ENCODE results near the gene LENG1.
A peak's percentile ranks its signal among the peaks of the same experiment; 100 is the strongest.

LENG1 gene

GRCh38 chr19:54165222-54165621, 5.7 kb upstream of the LENG1 start:
- no peak for DNase-seq

GRCh38 chr19:54164369-54165068, 5.0 kb upstream of the LENG1 start:
- peak in 3 of 56 donors; percentile 11 to 24 (median 23) for DNase-seq

GRCh38 chr19:54162884-54163283, 3.4 kb upstream of the LENG1 start:
- no peak for DNase-seq

GRCh38 chr19:54162241-54162805, 2.8 kb upstream of the LENG1 start:
- peak in 37 of 56 donors; percentile 8 to 65 (median 40) for DNase-seq

- DNase-seq, result no peak
Observed at GRCh38 chr19:54160854-54161253, 1.3 kb upstream of the LENG1 start.

- peak in 2 of 56 donors; percentile 27 to 41 for DNase-seq
Observed at GRCh38 chr19:54160182-54160811, 776 bp upstream of the LENG1 start.

GRCh38 chr19:54158812-54159351, 639 bp downstream of the LENG1 start:
- peak in 2 of 56 donors; percentile 10 to 46 for DNase-seq

GRCh38 chr19:54156953-54157352, 2.6 kb downstream of the LENG1 start:
- no peak for DNase-seq

- DNase-seq, result no peak
Observed at GRCh38 chr19:54156490-54156889, 3.0 kb downstream of the LENG1 start.

GRCh38 chr19:54155694-54156093, 3.8 kb downstream of the LENG1 start:
- DNase-seq, result peak in 1 of 56 donors; percentile 18

- DNase-seq, result no peak
Observed at GRCh38 chr19:54154603-54155345, 4.7 kb downstream of the LENG1 start.

GRCh38 chr19:54153731-54154326, 5.7 kb downstream of the LENG1 start:
- DNase-seq, result no peak

GRCh38 chr19:54152878-54153524, 6.5 kb downstream of the LENG1 start:
- DNase-seq, result no peak

GRCh38 chr19:54152267-54152666, 7.3 kb downstream of the LENG1 start:
- DNase-seq, result no peak

GRCh38 chr19:54151362-54152035, 8.0 kb downstream of the LENG1 start:
- DNase-seq, result no peak

- DNase-seq, result no peak
Observed at GRCh38 chr19:54149021-54149812, 10.3 kb downstream of the LENG1 start.

GRCh38 chr19:54148158-54148557, 11.4 kb downstream of the LENG1 start:
- peak in 1 of 56 donors; percentile 57 for DNase-seq

- peak in 1 of 56 donors; percentile 57 for DNase-seq
Observed at GRCh38 chr19:54147676-54148075, 11.8 kb downstream of the LENG1 start.

GRCh38 chr19:54145541-54146158, 13.9 kb downstream of the LENG1 start:
- DNase-seq, result no peak

All from amygdala (tissue), 56 donors.